Measurements from ENCODE around the gene PLEKHA7. TPM values are rescaled to one million over a fixed set of nuclear protein-coding genes. Genes with fewer than 3 reads are reported as not detected.
"Not testable (repeated sequence)": the region's sequence is repeated elsewhere in the genome, so short reads cannot be mapped to it uniquely, and the experiment has no call there.

The PLEKHA7 gene
- total and polyA plus RNA-seq, 2 experiments from 2014 or later, result 0.43 TPM; not detected in 1

GRCh38 chr11:16905375-16905774 lies 108.8 kb downstream of the PLEKHA7 start:
- Histone ChIP-seq H3K9me3 (ENCODE audit: low read depth) (no peaks in the 10 kb centered on the region), H3K4me1 (ENCODE audit: insufficient read depth) (no peaks in the 10 kb centered on the region), H3K4me3 (no peak overlapping the region), H3K9ac (no peak overlapping the region), H3F3A (ENCODE audit: insufficient read depth) (no peaks in the 10 kb centered on the region), H2AFZ (no peak overlapping the region), H4K20me1 (ENCODE audit: insufficient read depth) (no peaks in the 10 kb centered on the region), H3K9me2 (ENCODE audit: insufficient read depth) (no peaks in the 10 kb centered on the region), H3K27ac (no peak overlapping the region), H3K36me3 (ENCODE audit: low read depth) (no peaks in the 10 kb centered on the region), H3K79me2 (ENCODE audit: insufficient read depth) (no peaks in the 10 kb centered on the region), H3K27me3 (replicated peaks; ENCODE audit: insufficient read depth) (peaks cover 10% of the 10 kb centered on the region; the same call in 1 of the 2 replicates), H3K4me2 (ENCODE audit: unreplicated experiment) (no peak overlapping the region)
- in situ Hi-C loops (cut with MboI), result no loop called here
- WGBS, 2 experiments (ENCODE audit: low coverage in 1 of 2, low lambda C conversion rate in 2 of 2, missing lambda C conversion rate in 2 of 2), result 88 to 95% methylated on average over 1 of the region's 1 CpG
- TF ChIP-seq EZH2phosphoT487 (IDR thresholded peaks at IDR 0.05; ENCODE audit: insufficient read depth, low read depth), result no peak
- no peak for DNase-seq

GRCh38 chr11:16904761-16905160 lies 109.5 kb downstream of the PLEKHA7 start:
- H3K27ac ChIP-seq; H4K20me1 ChIP-seq (ENCODE audit: insufficient read depth); H3K4me3 ChIP-seq; H3K36me3 ChIP-seq (ENCODE audit: low read depth); H3F3A ChIP-seq (ENCODE audit: insufficient read depth); H3K4me1 ChIP-seq (ENCODE audit: insufficient read depth); DNase-seq; H3K79me2 ChIP-seq (ENCODE audit: insufficient read depth); H3K9me2 ChIP-seq (ENCODE audit: insufficient read depth); H2AFZ ChIP-seq; H3K27me3 ChIP-seq (replicated peaks; ENCODE audit: insufficient read depth); in situ Hi-C loops (cut with MboI); H3K9me3 ChIP-seq (ENCODE audit: low read depth); H3K4me2 ChIP-seq (ENCODE audit: unreplicated experiment); H3K9ac ChIP-seq: not testable (repeated sequence)
- WGBS, 2 experiments (ENCODE audit: low coverage in 1 of 2, low lambda C conversion rate in 2 of 2, missing lambda C conversion rate in 2 of 2), result 70 to 73% methylated on average over 2 of the region's 2 CpGs

GRCh38 chr11:16902781-16903378 lies 111.3 kb downstream of the PLEKHA7 start:
- no peak overlapping the region for H3K4me3 ChIP-seq
- no peaks in the 10 kb centered on the region for H3K9me3 ChIP-seq (ENCODE audit: low read depth)
- H3F3A ChIP-seq (ENCODE audit: insufficient read depth), result no peaks in the 10 kb centered on the region
- no peaks in the 10 kb centered on the region for H3K4me1 ChIP-seq (ENCODE audit: insufficient read depth)
- WGBS, 2 experiments (ENCODE audit: low coverage in 1 of 2, low lambda C conversion rate in 2 of 2, missing lambda C conversion rate in 2 of 2), result 3 to 13% methylated on average over 2 of the region's 2 CpGs
- TF ChIP-seq EZH2 (IDR thresholded peaks at IDR 0.05; ENCODE audit: insufficient read depth, poor library complexity, severe bottlenecking) (no peak), EZH2phosphoT487 (IDR thresholded peaks at IDR 0.05; ENCODE audit: insufficient read depth, low read depth) (no peak)
- no peak overlapping the region for H3K9ac ChIP-seq
- no peak overlapping the region for H3K4me2 ChIP-seq (ENCODE audit: unreplicated experiment)
- no peaks in the 10 kb centered on the region for H3K79me2 ChIP-seq (ENCODE audit: insufficient read depth)
- H4K20me1 ChIP-seq (ENCODE audit: insufficient read depth), result no peaks in the 10 kb centered on the region
- H3K27ac ChIP-seq, result no peak overlapping the region
- no peaks in the 10 kb centered on the region for H3K36me3 ChIP-seq (ENCODE audit: low read depth)
- H3K27me3 ChIP-seq (replicated peaks; ENCODE audit: insufficient read depth), result 0 out of 2 replicates have a peak, but pooled peaks cover 8% of the 10 kb centered on the region
- no peak overlapping the region for H2AFZ ChIP-seq
- H3K9me2 ChIP-seq (ENCODE audit: insufficient read depth), result no peaks in the 10 kb centered on the region
- DNase-seq, result no peak
- in situ Hi-C loops (cut with MboI), result no loop called here

GRCh38 chr11:16902182-16902581 lies 112.0 kb downstream of the PLEKHA7 start:
- no peak overlapping the region for H2AFZ ChIP-seq
- no peaks in the 10 kb centered on the region for H3K9me2 ChIP-seq (ENCODE audit: insufficient read depth)
- H3K9me3 ChIP-seq (ENCODE audit: low read depth), result no peaks in the 10 kb centered on the region
- WGBS, 2 experiments (ENCODE audit: low coverage in 1 of 2, low lambda C conversion rate in 2 of 2, missing lambda C conversion rate in 2 of 2), result 71 to 74% methylated on average over 6 of the region's 6 CpGs
- H3K36me3 ChIP-seq (ENCODE audit: low read depth), result no peaks in the 10 kb centered on the region
- no peaks in the 10 kb centered on the region for H3K4me1 ChIP-seq (ENCODE audit: insufficient read depth)
- TF ChIP-seq EZH2 (IDR thresholded peaks at IDR 0.05; ENCODE audit: insufficient read depth, poor library complexity, severe bottlenecking) (no peak), EZH2phosphoT487 (IDR thresholded peaks at IDR 0.05; ENCODE audit: insufficient read depth, low read depth) (no peak)
- no peak for DNase-seq
- no peak overlapping the region for H3K4me3 ChIP-seq
- H3K9ac ChIP-seq, result no peak overlapping the region
- no peak overlapping the region for H3K4me2 ChIP-seq (ENCODE audit: unreplicated experiment)
- no peaks in the 10 kb centered on the region for H3K79me2 ChIP-seq (ENCODE audit: insufficient read depth)
- H4K20me1 ChIP-seq (ENCODE audit: insufficient read depth), result no peaks in the 10 kb centered on the region
- in situ Hi-C loops (cut with MboI), result no loop called here
- H3K27ac ChIP-seq, result no peak overlapping the region
- H3K27me3 ChIP-seq (replicated peaks; ENCODE audit: insufficient read depth), result 0 out of 2 replicates have a peak, but pooled peaks cover 9% of the 10 kb centered on the region
- no peaks in the 10 kb centered on the region for H3F3A ChIP-seq (ENCODE audit: insufficient read depth)

GRCh38 chr11:16900491-16900890 lies 113.7 kb downstream of the PLEKHA7 start:
- no peaks in the 10 kb centered on the region for H3K9me3 ChIP-seq (ENCODE audit: low read depth)
- no peak overlapping the region for H3K4me3 ChIP-seq
- no peak overlapping the region for H2AFZ ChIP-seq
- H4K20me1 ChIP-seq (ENCODE audit: insufficient read depth), result no peaks in the 10 kb centered on the region
- no peaks in the 10 kb centered on the region for H3F3A ChIP-seq (ENCODE audit: insufficient read depth)
- no peaks in the 10 kb centered on the region for H3K9me2 ChIP-seq (ENCODE audit: insufficient read depth)
- no peaks in the 10 kb centered on the region for H3K4me1 ChIP-seq (ENCODE audit: insufficient read depth)
- no peaks in the 10 kb centered on the region for H3K36me3 ChIP-seq (ENCODE audit: low read depth)
- no peaks in the 10 kb centered on the region for H3K79me2 ChIP-seq (ENCODE audit: insufficient read depth)
- no peak for TF ChIP-seq EZH2 (IDR thresholded peaks at IDR 0.05; ENCODE audit: insufficient read depth, poor library complexity, severe bottlenecking)
- no peak for TF ChIP-seq EZH2phosphoT487 (IDR thresholded peaks at IDR 0.05; ENCODE audit: insufficient read depth, low read depth)
- in situ Hi-C loops (cut with MboI), result no loop called here
- no peak overlapping the region for H3K4me2 ChIP-seq (ENCODE audit: unreplicated experiment)
- H3K27ac ChIP-seq, result no peak overlapping the region
- DNase-seq, result no peak
- no peak overlapping the region for H3K9ac ChIP-seq
- 0 out of 2 replicates have a peak, but pooled peaks cover 9% of the 10 kb centered on the region for H3K27me3 ChIP-seq (replicated peaks; ENCODE audit: insufficient read depth)
